RPMI7951 (cell line): Measurements from ENCODE around the gene COMMD3. TPM values are rescaled to one million over a fixed set of nuclear protein-coding genes. Genes with fewer than 3 reads are reported as not detected.

ENCODE experiments used
- DNase-seq: peaks from one replicate; pipeline ENCODE4 v3.0.0-alpha.2; 2012; ENCODE audit warnings: low read depth
- total RNA-seq: library from RNA; depleted of rRNA; stranded (reverse); fragments of >200 nt; shearing (Covaris generic); gene quantifications from 2 replicates; pipeline ENCODE4 v1.2.3, GENCODE V29; 2014

The COMMD3 gene
- total RNA-seq, 1 experiment from 2014 or later: 92.9 TPM

DNA sequence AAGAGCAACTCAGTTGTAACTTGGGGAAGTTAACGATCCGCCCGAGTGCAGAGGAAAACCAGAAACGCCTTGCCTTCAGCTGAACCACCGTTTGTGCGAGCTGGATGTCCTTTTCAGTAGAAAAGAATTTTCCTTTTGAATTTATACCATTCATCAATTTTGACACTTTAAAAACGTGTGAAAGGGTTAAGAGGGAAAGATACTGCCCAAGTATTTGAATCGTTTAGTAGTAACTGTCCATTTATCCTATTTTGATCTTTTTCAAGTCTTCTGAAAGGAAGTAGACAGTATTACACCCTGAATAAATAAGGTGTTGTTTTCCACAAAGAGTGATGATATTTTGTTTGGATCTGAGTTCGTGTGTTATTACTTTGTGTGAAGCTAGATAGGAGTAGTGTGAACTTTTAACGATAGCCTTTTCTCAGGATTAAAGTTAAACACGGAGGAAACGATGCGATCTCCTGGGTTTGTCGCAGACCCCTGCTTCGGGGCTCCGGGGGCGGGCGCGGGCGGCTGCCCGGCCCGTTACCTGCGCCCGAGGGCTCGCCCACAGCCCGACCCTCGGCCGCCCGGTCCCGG lies 3.9 kb downstream of the COMMD3 start:
- no peak for DNase-seq

DNA sequence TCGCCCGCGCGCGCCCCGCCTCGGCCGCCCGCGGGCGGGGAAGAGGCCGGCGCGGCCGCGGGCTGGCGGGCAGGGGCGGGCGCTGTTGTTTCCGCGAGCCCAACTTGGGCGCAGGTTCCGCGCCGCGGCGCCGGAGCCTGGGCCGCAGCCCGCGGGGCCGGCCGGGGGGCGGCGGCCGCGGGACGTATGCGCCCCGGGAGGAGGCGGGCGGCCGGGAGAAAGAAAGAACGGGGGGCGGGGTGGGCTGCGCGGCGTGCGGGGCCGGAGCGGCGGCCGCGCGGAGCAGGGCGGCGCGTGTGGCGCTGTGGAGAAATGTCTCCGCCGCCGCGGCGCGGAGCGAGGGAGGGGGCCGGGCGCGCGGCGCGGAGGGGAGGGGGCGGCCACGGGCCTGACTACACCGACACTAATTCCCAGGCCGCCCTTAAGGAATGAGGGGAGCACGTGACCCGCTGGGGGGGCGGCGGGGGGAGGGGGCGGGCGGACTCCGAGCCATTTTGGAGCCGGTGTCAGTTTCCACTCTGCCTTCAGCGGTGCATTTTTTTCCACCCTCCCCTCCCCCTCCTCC lies 4.5 kb downstream of the COMMD3 start, which contains the start of gene BMI1:
BMI1 (plus strand) TSS at position 509 of the 565 bp plus-strand sequence. CDS start 5,351 bp downstream, outside the sequence.
- peak; percentile 81 for DNase-seq

DNA sequence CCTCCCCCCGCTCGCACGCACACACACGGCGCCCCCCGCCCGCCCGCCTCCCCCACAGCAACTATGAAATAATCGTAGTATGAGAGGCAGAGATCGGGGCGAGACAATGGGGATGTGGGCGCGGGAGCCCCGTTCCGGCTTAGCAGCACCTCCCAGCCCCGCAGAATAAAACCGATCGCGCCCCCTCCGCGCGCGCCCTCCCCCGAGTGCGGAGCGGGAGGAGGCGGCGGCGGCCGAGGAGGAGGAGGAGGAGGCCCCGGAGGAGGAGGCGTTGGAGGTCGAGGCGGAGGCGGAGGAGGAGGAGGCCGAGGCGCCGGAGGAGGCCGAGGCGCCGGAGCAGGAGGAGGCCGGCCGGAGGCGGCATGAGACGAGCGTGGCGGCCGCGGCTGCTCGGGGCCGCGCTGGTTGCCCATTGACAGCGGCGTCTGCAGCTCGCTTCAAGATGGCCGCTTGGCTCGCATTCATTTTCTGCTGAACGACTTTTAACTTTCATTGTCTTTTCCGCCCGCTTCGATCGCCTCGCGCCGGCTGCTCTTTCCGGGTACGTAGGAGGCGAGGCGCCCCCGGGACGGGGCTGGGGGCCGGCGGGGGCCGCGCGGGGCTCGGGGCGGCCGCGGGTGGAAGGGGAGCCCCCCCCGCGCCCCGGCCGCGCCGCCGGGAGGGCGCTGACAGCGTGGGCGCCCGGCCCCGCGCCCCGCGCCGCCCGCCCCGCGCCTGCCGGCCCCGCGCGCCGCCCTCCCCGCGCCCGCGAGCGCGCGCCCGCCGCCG lies 5.2 kb downstream of the COMMD3 start:
- peak; percentile 73 for DNase-seq

DNA sequence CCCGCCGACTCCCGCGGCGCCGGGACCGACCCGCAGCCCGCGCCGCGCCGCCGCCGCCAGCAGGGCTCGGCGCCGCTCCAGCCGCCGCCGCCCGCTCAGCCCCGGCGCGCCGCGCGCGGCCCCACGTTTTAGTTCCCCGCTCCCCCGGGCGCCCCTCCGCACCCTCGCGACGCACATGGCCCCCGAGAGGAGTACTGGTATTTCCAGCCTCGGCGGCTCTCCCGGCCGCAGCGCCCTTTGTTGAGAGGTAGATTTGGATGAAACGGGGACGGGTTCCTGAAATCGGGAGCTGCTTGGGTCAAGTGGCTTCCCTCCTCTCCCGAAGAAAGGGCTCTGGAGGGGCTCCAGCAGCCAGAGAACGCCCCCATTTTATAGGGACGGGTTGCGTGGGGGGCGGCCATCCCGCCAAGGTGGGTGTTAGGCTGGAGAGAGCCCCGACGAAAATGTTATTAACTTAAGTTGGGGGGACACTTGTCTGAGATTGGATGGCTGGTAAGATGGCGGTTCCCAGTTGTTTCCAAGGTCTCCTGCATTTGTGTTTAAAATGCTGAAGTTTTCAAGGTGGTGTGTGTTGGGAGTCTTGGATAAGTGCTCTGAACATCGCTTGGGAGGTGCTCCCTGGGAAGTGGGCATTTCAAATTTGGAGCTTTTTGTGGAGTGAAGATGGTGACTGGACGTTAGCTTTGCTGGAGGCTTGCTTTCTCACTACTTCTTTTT lies 5.9 kb downstream of the COMMD3 start:
- DNase-seq: no peak

DNA sequence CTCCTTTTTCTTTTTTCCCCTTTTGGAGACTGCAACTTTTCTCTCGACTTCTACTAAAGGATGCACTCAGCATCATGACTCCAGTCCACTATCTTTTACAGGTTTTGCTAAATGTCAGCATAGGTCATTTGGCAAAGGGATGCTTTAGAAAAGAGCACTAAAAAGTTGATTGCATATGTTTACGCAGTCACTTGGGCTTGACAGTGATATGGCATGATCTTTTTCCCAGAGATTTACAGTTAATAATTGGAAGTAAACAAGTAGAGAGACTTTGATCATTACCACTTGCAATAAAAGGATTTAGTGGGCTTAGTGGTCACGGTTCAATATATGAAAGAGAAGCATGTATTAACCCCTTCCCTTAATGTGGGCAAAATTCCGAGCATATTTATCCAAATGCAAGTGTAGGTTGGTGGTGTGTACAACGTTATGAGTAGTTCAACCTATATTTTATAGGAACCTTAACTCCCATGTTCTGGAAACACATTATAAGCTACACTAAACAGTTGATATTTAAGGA lies 6.5 kb downstream of the COMMD3 start:
- DNase-seq: no peak

DNA sequence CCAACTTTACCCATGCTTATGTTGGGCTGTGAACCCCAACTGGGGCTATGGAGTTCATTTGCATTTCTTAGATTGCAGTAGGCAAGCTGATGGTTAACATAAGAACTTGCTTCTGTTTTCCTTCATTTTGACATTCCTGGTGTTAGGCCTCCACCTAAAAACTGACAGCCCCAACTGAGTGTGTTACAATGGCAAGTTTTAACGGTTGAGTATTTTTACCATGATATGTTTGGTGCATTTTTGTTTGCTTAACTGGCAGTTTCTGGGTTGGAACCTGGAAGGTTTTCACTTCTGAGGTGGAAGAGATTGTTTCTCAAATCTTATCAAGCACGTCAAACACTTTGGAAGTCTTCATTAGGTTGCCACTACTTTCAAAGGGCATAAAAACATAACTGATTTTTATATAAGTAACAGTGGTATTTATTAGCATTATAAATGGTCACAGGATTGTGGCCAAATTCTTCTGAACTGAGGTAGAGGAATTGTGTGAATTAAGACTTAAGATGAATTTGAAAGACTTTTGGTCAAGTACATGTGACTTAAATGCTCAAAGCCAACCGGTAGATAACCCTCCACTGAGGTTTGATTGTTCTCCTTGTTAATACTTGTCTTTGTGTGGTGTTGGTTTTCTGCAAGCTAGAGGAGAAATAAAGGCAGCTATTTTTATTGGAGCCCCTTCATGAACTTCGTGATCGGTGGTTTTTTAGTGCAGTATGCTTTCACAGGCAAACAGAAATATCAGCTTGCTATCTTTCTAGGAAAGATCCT lies 7.5 kb downstream of the COMMD3 start:
- DNase-seq: no peak

DNA sequence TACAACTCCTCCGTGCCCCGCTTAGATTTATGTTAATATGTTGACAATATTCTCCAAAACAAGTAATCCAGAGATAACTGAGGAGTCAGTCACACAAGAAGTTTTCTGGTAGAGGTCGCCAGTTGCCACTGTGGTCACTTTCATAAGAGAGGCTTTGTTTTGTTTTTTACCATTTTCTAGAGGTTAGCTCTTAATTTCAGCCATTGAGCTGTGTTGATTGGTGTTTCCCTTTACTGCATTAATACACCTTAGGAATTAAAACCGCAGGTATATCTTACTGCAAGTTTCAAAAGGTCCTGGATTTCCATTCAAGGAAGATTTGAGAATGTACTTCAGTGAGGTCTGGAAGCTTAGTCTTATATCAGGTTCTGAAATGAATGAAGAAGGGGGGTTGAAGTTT lies 8.2 kb downstream of the COMMD3 start:
- no peak for DNase-seq

DNA sequence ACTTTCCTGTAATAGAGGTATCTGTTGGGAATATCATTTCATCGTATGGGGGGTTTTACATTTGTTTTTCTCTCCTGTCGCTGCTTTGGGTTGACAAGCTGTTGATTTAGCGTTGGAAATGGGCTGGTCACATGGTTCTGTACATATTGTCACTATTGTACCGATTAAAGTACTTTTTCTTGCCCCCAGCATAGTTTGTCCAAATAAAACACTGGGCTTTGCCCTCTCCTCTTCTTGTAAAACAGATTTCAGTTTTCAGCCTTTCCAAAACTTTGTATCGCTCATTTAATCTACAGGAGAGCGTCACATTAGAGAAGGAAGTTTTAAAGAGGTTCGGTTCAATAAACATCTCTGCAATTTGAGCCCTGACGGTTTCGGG lies 8.7 kb downstream of the COMMD3 start:
- no peak for DNase-seq

DNA sequence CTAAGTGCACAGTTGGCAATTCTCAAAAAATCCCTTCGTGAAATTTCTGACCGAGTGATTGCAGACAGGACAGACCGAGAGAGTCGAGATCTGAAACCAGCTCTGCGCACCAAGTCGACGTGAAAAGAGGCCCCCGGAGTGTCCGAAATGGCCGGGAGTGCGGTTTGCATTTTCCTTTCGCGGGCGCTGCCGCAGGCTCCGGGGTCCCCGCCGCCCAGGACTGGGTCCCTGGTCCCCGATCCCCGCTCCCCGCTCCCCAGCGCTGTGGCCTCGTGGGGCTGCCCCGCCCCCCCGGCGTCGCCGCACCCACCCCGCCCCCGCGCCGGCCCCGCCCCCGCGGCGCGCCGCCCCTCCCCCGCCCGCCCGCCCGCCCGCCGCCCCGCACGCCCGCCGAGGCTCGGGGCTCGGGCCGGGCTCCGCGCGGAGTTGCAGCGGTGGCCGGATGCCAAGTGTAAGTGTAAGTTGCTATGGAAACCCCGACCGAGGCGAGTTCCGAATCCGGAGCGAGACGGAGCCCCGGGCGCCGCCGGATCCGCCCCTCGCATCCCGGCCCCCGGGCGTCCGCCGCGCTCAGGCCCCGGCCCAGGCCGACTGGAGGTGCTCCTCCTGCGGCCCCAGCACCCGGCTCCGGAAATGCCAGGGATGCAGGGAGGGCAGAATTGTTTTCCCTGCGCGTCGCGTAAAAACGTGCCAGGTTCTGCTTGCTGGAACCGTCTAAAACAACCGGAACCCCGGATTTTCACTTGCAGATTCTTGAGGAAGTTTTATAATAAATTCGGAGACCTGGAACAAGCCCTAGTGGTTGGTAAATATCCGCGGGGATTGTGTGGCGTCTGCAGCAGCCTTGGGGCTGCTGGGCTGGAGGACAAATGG lies 9.3 kb downstream of the COMMD3 start:
- peak; percentile 84 for DNase-seq

DNA sequence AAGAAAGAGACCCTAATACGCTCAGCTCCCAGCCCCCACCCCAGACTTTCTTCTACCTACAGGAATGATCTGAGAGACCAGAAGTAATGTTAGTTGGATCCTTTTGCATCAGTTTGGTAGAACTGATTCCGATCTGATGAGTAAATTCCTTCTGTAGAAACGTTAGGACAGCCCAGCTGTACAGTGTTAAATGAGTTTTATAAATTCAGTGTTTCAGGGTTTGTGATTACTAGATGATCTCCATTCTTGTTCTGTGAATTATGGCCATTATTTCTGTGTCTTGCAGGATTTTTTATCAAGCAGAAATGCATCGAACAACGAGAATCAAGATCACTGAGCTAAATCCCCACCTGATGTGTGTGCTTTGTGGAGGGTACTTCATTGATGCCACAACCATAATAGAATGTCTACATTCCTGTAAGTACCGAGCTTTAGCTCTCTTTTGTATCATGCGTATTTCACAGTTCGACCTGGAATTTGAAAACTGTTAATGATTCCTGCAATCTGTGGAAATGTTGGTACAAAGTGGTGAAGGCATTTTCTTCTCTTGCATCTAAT lies 10.0 kb downstream of the COMMD3 start:
- DNase-seq: no peak

DNA sequence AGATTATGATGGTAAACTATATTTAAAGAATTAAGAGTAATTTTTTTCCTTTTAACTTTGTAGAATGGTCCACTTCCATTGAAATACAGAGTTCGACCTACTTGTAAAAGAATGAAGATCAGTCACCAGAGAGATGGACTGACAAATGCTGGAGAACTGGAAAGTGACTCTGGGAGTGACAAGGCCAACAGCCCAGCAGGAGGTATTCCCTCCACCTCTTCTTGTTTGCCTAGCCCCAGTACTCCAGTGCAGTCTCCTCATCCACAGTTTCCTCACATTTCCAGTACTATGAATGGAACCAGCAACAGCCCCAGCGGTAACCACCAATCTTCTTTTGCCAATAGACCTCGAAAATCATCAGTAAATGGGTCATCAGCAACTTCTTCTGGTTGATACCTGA lies 13.0 kb downstream of the COMMD3 start:
- no peak for DNase-seq

DNA sequence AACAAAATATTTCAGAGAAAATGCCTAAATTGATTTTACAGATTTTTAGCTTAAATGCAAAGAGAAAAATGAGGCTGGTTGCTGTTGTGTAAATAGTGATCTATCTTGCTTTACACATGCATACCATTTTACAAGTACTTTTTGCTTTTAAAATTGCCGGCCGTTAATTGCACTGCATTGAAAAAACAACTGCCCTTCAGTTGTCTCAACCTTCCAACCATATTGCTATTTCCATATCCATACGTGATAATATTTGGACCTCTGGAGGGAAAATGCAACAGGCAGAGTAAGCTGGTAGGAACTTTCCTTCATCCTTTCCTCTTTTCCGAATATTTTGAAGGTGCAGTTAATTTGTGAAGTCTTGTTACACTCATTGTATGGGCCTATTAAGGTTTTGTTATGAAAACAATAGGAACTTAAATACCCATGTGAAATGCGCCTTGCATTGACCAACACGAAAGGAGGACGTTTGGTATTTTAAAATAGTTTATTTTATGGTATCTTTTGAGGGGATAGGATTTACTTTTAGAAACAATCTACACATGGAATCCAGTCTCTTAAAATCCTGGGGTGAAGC lies 16.0 kb downstream of the COMMD3 start:
- no peak for DNase-seq

DNA sequence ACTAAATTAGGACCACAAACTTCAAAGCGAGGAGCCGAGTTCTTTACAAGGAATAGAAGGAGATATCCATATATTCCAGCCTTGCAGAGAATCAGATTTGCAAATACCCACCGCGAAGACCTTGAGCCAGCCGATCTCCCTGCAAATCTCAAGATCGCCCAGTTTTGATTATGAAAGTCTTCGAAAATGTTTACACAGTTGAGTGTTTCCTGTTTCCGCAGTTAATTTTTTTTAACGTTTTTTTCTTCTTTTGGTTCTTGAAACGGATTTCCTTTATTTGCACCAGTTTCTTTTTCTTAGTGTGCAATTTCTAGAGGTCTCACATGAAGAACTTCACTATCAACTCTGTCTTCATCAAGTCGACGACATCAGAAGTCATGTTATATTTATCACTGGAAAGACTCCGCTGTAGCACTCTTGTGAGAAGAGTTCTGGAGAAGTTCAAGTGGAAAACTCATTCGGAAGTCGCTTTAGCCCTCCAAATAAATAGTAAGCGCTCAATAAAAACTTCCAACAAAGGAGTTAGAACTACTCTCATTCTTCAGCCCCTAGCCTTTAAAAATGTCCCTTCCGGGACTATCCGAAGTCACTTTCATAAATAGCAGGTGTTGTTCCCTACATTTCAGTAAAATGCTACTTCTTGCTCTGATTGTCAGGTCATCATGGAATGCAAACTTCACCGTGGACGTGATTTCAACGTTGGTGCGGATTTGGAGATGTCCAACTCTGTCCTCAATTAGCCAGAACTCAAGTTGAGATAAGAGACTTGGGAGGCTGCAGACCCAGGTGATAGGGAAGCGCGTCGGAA lies 17.2 kb downstream of the COMMD3 start:
- DNase-seq: no peak

DNA sequence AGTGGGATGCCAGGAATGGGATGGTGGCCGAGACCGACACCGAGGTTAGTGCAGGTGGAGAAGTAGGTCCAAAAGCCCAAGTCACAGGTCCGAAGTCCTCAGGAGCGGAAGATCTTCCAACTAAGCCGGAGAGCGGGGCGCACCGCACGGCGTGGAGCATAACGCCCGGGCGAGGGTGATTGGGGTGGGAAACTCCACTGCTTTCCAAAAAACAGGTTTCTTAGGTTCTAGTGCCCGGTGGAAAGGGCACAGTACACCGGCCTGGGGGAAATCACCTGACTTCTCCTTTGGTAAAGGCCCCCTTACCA lies 17.7 kb downstream of the COMMD3 start:
- DNase-seq: no peak

DNA sequence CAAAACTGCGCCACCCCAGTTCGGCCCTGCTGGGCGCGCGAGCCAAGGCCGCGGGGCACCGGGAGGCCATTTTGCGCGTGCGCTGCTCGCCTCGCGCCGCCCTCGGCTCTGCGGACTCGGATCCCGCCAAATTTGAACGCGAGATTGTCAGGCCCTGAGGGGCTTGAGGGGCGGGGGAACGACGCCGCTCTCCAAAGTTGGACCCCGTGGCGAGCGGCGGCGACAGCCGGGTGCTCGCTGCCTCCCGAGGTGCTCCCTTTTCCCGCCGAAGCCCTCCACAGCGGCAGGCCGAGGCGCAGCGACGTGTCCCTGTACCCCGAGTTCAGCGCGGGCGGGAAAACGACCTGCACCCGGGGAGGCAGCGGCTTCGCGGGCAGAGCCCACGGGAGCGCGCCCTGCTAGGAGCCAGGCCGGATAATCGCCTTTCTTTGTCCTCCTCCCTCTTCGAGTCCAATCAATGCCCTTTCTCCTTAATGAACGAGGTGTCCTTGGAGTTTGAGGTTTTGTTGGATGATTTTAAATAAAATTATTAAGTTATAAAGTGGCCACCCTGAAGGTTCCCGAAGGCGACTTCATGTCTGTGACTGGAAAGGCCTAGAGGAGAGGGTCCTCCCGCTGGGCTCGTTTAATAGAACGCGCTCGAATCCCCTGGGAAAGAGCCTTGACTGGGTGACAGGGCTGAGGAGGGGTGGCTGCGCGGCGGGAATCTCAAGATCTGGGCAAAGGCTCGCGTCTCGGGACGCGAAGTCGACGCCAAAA lies 18.4 kb downstream of the COMMD3 start:
- no peak for DNase-seq

DNA sequence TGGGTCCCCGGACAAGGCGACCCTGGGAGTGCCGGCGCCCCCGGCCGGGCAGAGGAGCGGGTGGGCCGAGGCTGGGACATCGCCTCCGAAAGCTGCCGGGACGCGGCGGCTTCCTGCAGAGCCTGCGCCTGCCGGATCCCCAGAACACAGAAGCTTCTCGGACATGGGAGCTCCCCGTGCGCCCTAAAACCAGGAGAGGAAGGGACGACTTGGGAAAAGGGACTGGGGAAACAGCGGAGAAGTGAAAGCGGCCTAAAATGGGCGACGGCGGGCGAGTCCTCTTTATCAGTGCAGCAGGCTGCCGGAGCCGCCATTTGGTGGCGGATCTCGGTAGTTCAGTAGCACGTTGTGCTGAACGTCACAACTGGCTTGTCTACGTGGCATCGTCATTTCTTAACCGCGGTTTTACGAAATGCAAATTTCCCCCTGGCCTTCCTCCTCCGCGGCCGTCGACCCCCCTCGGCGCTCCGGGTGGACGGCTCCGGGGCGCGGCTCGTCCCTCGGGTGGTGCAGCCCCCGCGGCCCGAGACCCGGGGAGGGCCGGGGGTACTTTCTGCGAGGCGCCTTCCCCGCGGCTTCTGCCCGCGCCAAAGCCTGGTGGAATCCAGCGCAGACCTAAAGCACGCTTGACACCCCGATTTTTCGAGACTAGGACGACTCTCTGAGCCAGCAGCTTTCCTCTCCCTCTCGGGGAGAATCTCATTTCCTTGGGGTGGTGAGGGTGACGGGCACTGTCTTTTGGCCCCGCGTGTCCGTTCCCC lies 19.2 kb downstream of the COMMD3 start:
- no peak for DNase-seq

DNA sequence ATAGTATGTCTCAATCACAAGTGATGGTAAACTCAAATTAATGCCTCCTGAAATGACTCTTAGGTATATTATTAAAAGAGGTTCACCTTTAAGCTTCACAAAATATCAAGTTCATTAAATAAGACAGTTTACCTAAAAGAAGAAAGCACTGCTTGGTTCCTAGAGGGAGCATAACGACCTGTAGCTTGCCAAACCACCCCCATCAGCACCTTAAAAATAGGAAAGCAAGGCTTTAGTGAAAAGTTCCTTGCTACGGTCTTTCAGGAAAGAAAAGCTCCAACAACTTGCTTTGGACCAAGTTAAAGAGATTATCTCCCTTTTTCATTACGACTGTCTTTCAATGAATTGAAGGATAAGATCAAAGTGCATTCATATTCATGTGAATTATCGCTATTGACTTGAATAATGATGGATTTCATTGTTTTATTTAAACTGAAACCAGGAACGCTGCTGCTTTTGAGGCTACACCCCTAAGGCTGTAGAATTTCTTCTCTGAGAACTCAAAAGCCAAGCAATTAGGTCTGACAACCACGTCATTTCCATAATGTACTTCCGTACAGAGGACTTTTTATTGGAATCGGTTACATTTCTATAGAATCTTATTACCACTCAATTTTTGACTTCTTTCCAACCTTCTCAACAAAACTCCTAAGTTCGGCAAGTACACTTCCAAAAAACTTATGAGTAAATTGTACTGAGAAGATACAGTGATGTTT lies 22.2 kb downstream of the COMMD3 start:
- no peak for DNase-seq
